Loucy (cell line): ENCODE data around the gene SYNGAP1.

Experiments
- H2AFZ ChIP-seq: fragments of 200-600 bp; sonication (generic); 2 replicates; pipeline ENCODE4 v1.6.0; 2016; ENCODE audit warnings: antibody characterized with exemption, mild to moderate bottlenecking, low read length, moderate library complexity
- H3F3A ChIP-seq: fragments of 200-600 bp; 2 replicates; pipeline ENCODE4 v1.6.0; 2016; ENCODE audit warnings: antibody characterized with exemption, low read depth, mild to moderate bottlenecking
- H3K27me3 ChIP-seq: fragments of 200-600 bp; sonication (generic); 2 replicates; pipeline ENCODE4 v1.6.1; 2014; ENCODE audit warnings: low read length, mild to moderate bottlenecking; ENCODE audit not compliant: insufficient read depth, poor library complexity, severe bottlenecking
- H3K36me3 ChIP-seq: fragments of 200-600 bp; sonication (generic); 2 replicates; pipeline ENCODE4 v1.6.1; 2016; ENCODE audit warnings: low read length; ENCODE audit not compliant: insufficient read depth
- H3K4me1 ChIP-seq: fragments of 200-600 bp; sonication (generic); 2 replicates; pipeline ENCODE4 v1.5.1; 2014; ENCODE audit warnings: low read length, mild to moderate bottlenecking; ENCODE audit not compliant: insufficient read depth, poor library complexity, severe bottlenecking
- H3K4me2 ChIP-seq: fragments of 200-600 bp; sonication (generic); 2 replicates; pipeline ENCODE4 v1.6.0; 2014; ENCODE audit warnings: antibody characterized with exemption, low read length, low read depth, mild to moderate bottlenecking; ENCODE audit not compliant: poor library complexity, severe bottlenecking
- H3K4me3 ChIP-seq: fragments of 200-600 bp; sonication (generic); 2 replicates; pipeline ENCODE4 v1.5.1; 2014; ENCODE audit warnings: low read length, mild to moderate bottlenecking, mixed read lengths; ENCODE audit not compliant: poor library complexity, severe bottlenecking
- H3K79me2 ChIP-seq: fragments of 200-600 bp; sonication (generic); 2 replicates; pipeline ENCODE4 v1.6.1; 2014; ENCODE audit warnings: low read length; ENCODE audit not compliant: insufficient read depth
- H3K9ac ChIP-seq: fragments of 200-600 bp; sonication (generic); 2 replicates; pipeline ENCODE4 v1.6.0; 2014; ENCODE audit warnings: mild to moderate bottlenecking, low read depth, low read length, moderate library complexity; ENCODE audit not compliant: poor library complexity, severe bottlenecking
- H3K9me2 ChIP-seq: fragments of 200-600 bp; sonication (generic); replicated peaks from 2 replicates; pipeline ENCODE4 v1.6.1; 2016; ENCODE audit warnings: low read depth, low read length, mixed read lengths
- H3K9me3 ChIP-seq: fragments of 200-600 bp; sonication (generic); 2 replicates; pipeline ENCODE4 v1.6.1; 2014; ENCODE audit warnings: mild to moderate bottlenecking, antibody characterized with exemption, low read length, low read depth; ENCODE audit not compliant: insufficient read depth
- H4K20me1 ChIP-seq: fragments of 200-600 bp; sonication (generic); 2 replicates; pipeline ENCODE4 v1.6.0; 2014; ENCODE audit warnings: antibody characterized with exemption, low read length, mild to moderate bottlenecking; ENCODE audit not compliant: insufficient read depth, poor library complexity, severe bottlenecking
- EZH2phosphoT487 ChIP-seq: fragments of 200-600 bp; IDR thresholded peaks from 2 replicates; pipeline ENCODE4 v1.6.1; 2018; ENCODE audit warnings: antibody characterized with exemption, mild to moderate bottlenecking, moderate library complexity, borderline replicate concordance
- TF ChIP-seq, protein P1 (sequence below): fragments of 200-600 bp; sonication (generic); conservative IDR thresholded peaks from 2 replicates; pipeline ENCODE4 v1.5.1; 2014; ENCODE audit warnings: mild to moderate bottlenecking, antibody characterized with exemption, low read length

The SYNGAP1 gene

DNA sequence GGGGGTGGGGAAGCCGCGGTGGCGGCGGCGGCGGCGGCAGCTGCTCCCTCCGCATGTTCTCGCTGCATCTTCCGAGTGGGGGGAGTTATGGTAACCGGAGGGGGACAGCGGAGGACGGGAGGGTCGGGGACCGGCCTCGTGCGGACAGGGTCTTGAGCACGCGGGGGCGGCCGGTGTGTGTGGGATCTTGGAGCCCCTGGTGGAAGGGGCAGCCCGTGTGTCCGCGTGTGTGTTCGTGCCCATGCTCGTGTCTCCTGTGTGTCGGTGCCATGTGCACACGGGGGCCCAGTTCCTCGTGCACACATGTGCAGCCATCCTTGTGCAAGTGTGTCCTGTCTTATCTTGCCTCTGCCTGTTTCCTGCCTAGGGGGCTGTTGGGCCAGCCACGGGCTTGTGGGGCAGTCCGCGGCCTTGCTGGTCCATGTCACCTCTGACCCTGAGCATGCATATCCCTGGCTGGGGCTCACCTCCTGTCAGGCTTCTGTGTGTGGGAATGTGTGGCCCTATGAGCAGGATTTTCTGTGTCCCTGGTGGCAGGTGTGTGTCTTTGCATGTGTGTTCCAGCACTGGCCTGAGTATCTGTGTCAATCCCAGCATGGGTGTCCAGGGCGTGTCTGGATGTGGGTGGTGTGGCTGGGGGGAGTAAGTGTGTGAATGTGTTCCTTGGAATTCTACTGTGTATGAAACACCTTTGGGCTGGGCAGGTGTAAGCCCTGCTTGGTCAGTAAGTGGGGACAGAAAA is 8.5 kb downstream of the SYNGAP1 start:
- Histone ChIP-seq H3K79me2 (peaks cover 26% of the 10 kb centered on the region; the same call in 1 of the 2 replicates), H4K20me1 (peaks cover 25% of the 10 kb centered on the region), H3K9ac (peak overlapping the region; percentile 15), H3K4me2 (peak overlapping the region; percentile 72), H3K9me2 (no peaks in the 10 kb centered on the region), H3K9me3 (no peaks in the 10 kb centered on the region), H3K36me3 (no peaks in the 10 kb centered on the region), H2AFZ (no peak overlapping the region), H3F3A (0 out of 2 replicates have a peak, but pooled peaks cover 4% of the 10 kb centered on the region), H3K4me3 (peak overlapping the region; percentile 65), H3K27me3 (no peaks in the 10 kb centered on the region), H3K4me1 (peaks cover 46% of the 10 kb centered on the region)
- TF ChIP-seq, protein P1, sequence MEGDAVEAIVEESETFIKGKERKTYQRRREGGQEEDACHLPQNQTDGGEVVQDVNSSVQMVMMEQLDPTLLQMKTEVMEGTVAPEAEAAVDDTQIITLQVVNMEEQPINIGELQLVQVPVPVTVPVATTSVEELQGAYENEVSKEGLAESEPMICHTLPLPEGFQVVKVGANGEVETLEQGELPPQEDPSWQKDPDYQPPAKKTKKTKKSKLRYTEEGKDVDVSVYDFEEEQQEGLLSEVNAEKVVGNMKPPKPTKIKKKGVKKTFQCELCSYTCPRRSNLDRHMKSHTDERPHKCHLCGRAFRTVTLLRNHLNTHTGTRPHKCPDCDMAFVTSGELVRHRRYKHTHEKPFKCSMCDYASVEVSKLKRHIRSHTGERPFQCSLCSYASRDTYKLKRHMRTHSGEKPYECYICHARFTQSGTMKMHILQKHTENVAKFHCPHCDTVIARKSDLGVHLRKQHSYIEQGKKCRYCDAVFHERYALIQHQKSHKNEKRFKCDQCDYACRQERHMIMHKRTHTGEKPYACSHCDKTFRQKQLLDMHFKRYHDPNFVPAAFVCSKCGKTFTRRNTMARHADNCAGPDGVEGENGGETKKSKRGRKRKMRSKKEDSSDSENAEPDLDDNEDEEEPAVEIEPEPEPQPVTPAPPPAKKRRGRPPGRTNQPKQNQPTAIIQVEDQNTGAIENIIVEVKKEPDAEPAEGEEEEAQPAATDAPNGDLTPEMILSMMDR: peak; percentile 65
- TF ChIP-seq EZH2phosphoT487: no peak

DNA sequence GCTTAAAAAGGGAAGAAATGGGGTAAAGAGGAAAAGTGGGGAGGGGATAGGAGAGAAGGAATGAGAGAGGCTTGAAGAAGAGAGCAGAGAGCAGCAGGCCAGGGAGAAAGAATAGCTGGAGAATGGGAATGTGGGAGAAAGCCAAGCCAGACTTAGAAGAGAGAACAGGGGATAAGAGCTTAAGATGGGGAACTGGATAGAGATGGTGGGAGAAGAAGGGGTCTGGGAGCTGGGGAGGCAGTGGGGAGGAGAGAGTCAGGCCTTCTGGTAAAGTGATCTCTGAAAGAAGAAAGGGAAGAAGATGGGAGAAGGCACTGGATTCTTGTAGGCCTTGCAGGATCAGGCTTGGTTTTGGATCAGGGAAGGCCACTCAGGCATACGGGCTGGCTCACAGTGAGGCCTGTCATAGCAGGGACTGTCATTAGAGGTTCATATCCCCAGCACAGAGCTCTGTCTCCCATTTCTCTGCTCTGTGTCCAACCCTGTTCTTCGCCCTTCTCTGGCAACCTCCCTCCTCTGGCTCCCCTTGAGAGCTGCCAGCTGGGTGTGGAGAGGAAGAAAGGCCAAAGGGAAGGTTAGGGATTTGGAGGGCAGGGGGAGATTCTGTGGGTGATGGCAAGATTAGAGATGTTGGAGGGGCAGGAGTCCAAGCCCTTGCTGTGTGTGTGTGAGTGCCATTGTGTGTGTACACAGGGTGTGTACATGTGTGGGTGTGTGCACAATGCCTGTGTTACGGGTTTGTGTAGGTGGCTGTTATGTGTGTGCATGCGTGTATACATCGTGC is 9.3 kb downstream of the SYNGAP1 start:
- H2AFZ ChIP-seq: no peak overlapping the region
- H3K27me3 ChIP-seq: no peaks in the 10 kb centered on the region
- peaks cover 26% of the 10 kb centered on the region; the same call in 1 of the 2 replicates for H3K79me2 ChIP-seq
- TF ChIP-seq, protein P1: no peak
- TF ChIP-seq EZH2phosphoT487: no peak
- no peaks in the 10 kb centered on the region for H3K36me3 ChIP-seq
- H4K20me1 ChIP-seq: peaks cover 25% of the 10 kb centered on the region
- 0 out of 2 replicates have a peak, but pooled peaks cover 4% of the 10 kb centered on the region for H3F3A ChIP-seq
- no peaks in the 10 kb centered on the region for H3K9me2 ChIP-seq
- H3K4me1 ChIP-seq: peaks cover 46% of the 10 kb centered on the region
- H3K9ac ChIP-seq: peak overlapping the region; percentile 15
- no peaks in the 10 kb centered on the region for H3K9me3 ChIP-seq
- peak overlapping the region; percentile 72 for H3K4me2 ChIP-seq
- H3K4me3 ChIP-seq: peak overlapping the region; percentile 65

GRCh38 chr6:33429750-33430052 is 9.8 kb downstream of the SYNGAP1 start:
- Histone ChIP-seq H3K4me2 (peak overlapping the region; percentile 72), H3K9me2 (no peaks in the 10 kb centered on the region), H3K9me3 (no peaks in the 10 kb centered on the region), H3K79me2 (peaks cover 23% of the 10 kb centered on the region; the same call in 1 of the 2 replicates), H3K36me3 (no peaks in the 10 kb centered on the region), H3K9ac (no peak overlapping the region), H3K27me3 (no peaks in the 10 kb centered on the region), H4K20me1 (peaks cover 25% of the 10 kb centered on the region), H2AFZ (no peak overlapping the region), H3K4me1 (peaks cover 41% of the 10 kb centered on the region), H3K4me3 (no peak overlapping the region), H3F3A (0 out of 2 replicates have a peak, but pooled peaks cover 4% of the 10 kb centered on the region)
- TF ChIP-seq, protein P1: no peak
- no peak for TF ChIP-seq EZH2phosphoT487
